Retinal pigment epithelial cell (primary cell): ENCODE data around the gene ST8SIA4.

Experiments
- DNase-seq: peaks from one replicate; pipeline ENCODE4 v3.0.0-alpha.2; 2010; ENCODE audit warnings: low read depth
- H3K4me3 ChIP-seq: 2 replicates; pipeline ENCODE4 v1.5.1; 2011; ENCODE audit warnings: mild to moderate bottlenecking, low read length, control low read depth, moderate library complexity
- CTCF ChIP-seq: conservative IDR thresholded peaks from 2 replicates; pipeline ENCODE4 v1.5.1; 2011; ENCODE audit warnings: low read depth, low read length, control low read depth, inconsistent platforms

Gene ST8SIA4

GRCh38 chr5:100902440-100903038 is 543 bp downstream of the ST8SIA4 start:
- peak overlapping the region; percentile 72 for H3K4me3 ChIP-seq
- TF ChIP-seq CTCF, result no peak
- no peak for DNase-seq

- TF ChIP-seq CTCF, result no peak
- peak overlapping the region; percentile 72 for H3K4me3 ChIP-seq
- DNase-seq, result no peak
Observed at GRCh38 chr5:100901821-100902341, 1.2 kb downstream of the ST8SIA4 start.

GRCh38 chr5:100900796-100901781 is 2.0 kb downstream of the ST8SIA4 start:
- TF ChIP-seq CTCF, result no peak
- DNase-seq, result no peak

GRCh38 chr5:100900142-100900795 is 2.8 kb downstream of the ST8SIA4 start:
- no peak for DNase-seq

More at GRCh38 chr5:100900796-100901781, 2.0 kb downstream of the ST8SIA4 start:
- peak overlapping the region; percentile 61 for H3K4me3 ChIP-seq

GRCh38 chr5:100899675-100900074 is 3.4 kb downstream of the ST8SIA4 start:
- DNase-seq, result no peak
- no peak for TF ChIP-seq CTCF
- no peak overlapping the region for H3K4me3 ChIP-seq

More at GRCh38 chr5:100900142-100900795, 2.8 kb downstream of the ST8SIA4 start:
- TF ChIP-seq CTCF, result peak; percentile 28
- peak overlapping the region; percentile 61 for H3K4me3 ChIP-seq

- H3K4me3 ChIP-seq, result no peak overlapping the region
- TF ChIP-seq CTCF, result no peak
- no peak for DNase-seq
Observed at GRCh38 chr5:100898504-100899346, 4.4 kb downstream of the ST8SIA4 start.
